HepG2 (cell line): ENCODE results near the gene TMEM258. TPM values are rescaled to one million over a fixed set of nuclear protein-coding genes. Genes with fewer than 3 reads are reported as not detected.

Source experiments
- AHDC1 ChIP-seq: sonication (generic); formaldehyde crosslinking; IDR thresholded peaks from 2 replicates; pipeline ENCODE4 v1.5.1; 2020; ENCODE audit warnings: mild to moderate bottlenecking, missing genetic modification reagents, borderline replicate concordance
- DMAP1 ChIP-seq: IDR thresholded peaks from 2 replicates; pipeline ENCODE4 v1.6.1; 2016
- FOXC1 ChIP-seq: sonication (generic); formaldehyde crosslinking; IDR thresholded peaks from 2 replicates; pipeline ENCODE4 v1.8.0; 2022; ENCODE audit warnings: mild to moderate bottlenecking, missing genetic modification reagents, borderline replicate concordance
- GLI4 ChIP-seq: sonication (generic); formaldehyde crosslinking; IDR thresholded peaks from 2 replicates; pipeline ENCODE4 v1.5.1; 2020; ENCODE audit warnings: missing genetic modification reagents, mild to moderate bottlenecking, moderate library complexity, borderline replicate concordance
- KAT2B ChIP-seq: fragments of 150-350 bp; IDR thresholded peaks from 2 replicates; pipeline ENCODE4 v1.6.1; 2014; ENCODE audit warnings: low read depth, low read length, borderline replicate concordance
- KDM1A ChIP-seq: IDR thresholded peaks from 2 replicates; pipeline ENCODE4 v1.6.1; 2016; ENCODE audit warnings: missing compliant biosample characterization
- NR1H2 ChIP-seq: sonication (generic); formaldehyde crosslinking; IDR thresholded peaks from 2 replicates; pipeline ENCODE4 v1.8.1; 2022; ENCODE audit warnings: low read depth, missing genetic modification reagents, borderline replicate concordance
- PCBP2 ChIP-seq: fragments of 200-400 bp; formaldehyde crosslinking; optimal IDR thresholded peaks from 2 replicates; pipeline ENCODE3; 2018; ENCODE audit warnings: low read length, low read depth; ENCODE audit not compliant: poor library complexity, severe bottlenecking
- ZEB1 ChIP-seq: IDR thresholded peaks from 2 replicates; pipeline ENCODE4 v1.6.1; 2012; ENCODE audit warnings: mild to moderate bottlenecking, low read depth, inconsistent platforms; ENCODE audit not compliant: insufficient replicate concordance
- ZKSCAN8 ChIP-seq: IDR thresholded peaks from 2 replicates; pipeline ENCODE4 v1.6.1; 2016; ENCODE audit warnings: borderline replicate concordance, missing genetic modification reagents, missing compliant biosample characterization
- ZMYM3 ChIP-seq: sonication (generic); formaldehyde crosslinking; IDR thresholded peaks from 2 replicates; pipeline ENCODE4 v1.5.1; 2020; ENCODE audit warnings: mild to moderate bottlenecking, missing genetic modification reagents
- ZNF274 ChIP-seq: sonication (generic); formaldehyde crosslinking; IDR thresholded peaks from 2 replicates; pipeline ENCODE4 v1.5.1; 2020; ENCODE audit warnings: mild to moderate bottlenecking, missing genetic modification reagents
- ZNF468 ChIP-seq: sonication (generic); formaldehyde crosslinking; IDR thresholded peaks from 2 replicates; pipeline ENCODE4 v1.8.0; 2022; ENCODE audit warnings: mild to moderate bottlenecking, moderate library complexity, missing genetic modification reagents
- ZNF562 ChIP-seq: sonication (generic); formaldehyde crosslinking; IDR thresholded peaks from 2 replicates; pipeline ENCODE4 v1.8.0; 2022; ENCODE audit warnings: missing genetic modification reagents, borderline replicate concordance
- ZNF792 ChIP-seq: IDR thresholded peaks from 2 replicates; pipeline ENCODE4 v1.6.1; 2016
- polyA plus RNA-seq, 8 experiments: library from polyadenylated mRNA; depleted of rRNA in 3 of 8; stranded (reverse) in 7 of 8; unstranded in 1 of 8; fragments of >200 nt; fragmentation: Illumina TruSeq in 4 of 8; extraction: Trizol in 4 of 8; gene quantifications; 2 replicates each; pipeline versions ENCODE4 v1.2.1 to v1.2.3, GENCODE V29; 2011 to 2016; ENCODE audit warnings: low read depth in 4 of 8, missing spikeins in 1 of 8, mixed read lengths in 1 of 8; ENCODE audit not compliant: insufficient read depth in 1 of 8
- total RNA-seq, 5 experiments: library from RNA; depleted of rRNA; stranded (reverse); fragments of >200 nt; fragmentation: Illumina TruSeq; extraction: Trizol; gene quantifications; 2 replicates each; pipeline ENCODE4 v1.2.3, GENCODE V29; 2016; ENCODE audit warnings: low read depth in 1 of 5
- TF ChIP-seq, protein P1 (sequence below): IDR thresholded peaks from 2 replicates; pipeline ENCODE4 v1.6.1; 2016; ENCODE audit warnings: low read depth, control low read depth
- TF ChIP-seq, protein P2 (sequence below): sonication (generic); formaldehyde crosslinking; IDR thresholded peaks from 2 replicates; pipeline ENCODE4 v1.4.0; 2020; ENCODE audit warnings: missing genetic modification reagents, borderline replicate concordance

Gene TMEM258
- total and polyA plus RNA-seq, 2 of the 13 experiments (the other 11 are each of a cell fraction or from before 2014, with no cell fraction given): 175 to 424 TPM

GRCh38 chr11:61816736-61817455 is 24.5 kb upstream of the TMEM258 start, which contains the start of gene FADS1 (continued):
- TF ChIP-seq NR1H2: no peak
- TF ChIP-seq ZNF274 (CRISPR knock-in tag): peak; percentile 78
- 0 out of 2 replicates have a peak, but pooled peaks have one; percentile 69 for TF ChIP-seq GLI4 (CRISPR knock-in tag)
- TF ChIP-seq, protein P1, sequence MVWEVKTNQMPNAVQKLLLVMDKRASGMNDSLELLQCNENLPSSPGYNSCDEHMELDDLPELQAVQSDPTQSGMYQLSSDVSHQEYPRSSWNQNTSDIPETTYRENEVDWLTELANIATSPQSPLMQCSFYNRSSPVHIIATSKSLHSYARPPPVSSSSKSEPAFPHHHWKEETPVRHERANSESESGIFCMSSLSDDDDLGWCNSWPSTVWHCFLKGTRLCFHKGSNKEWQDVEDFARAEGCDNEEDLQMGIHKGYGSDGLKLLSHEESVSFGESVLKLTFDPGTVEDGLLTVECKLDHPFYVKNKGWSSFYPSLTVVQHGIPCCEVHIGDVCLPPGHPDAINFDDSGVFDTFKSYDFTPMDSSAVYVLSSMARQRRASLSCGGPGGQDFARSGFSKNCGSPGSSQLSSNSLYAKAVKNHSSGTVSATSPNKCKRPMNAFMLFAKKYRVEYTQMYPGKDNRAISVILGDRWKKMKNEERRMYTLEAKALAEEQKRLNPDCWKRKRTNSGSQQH (CRISPR knock-in tag): peak; percentile 79; the same call in 1 of the 2 replicates
- no peak for TF ChIP-seq ZNF468 (CRISPR knock-in tag)
- TF ChIP-seq FOXC1 (CRISPR knock-in tag): peak; percentile 86; the same call in 1 of the 2 replicates
- TF ChIP-seq PCBP2: no peak
- peak; percentile 92 for TF ChIP-seq ZNF792 (CRISPR knock-in tag)
- no peak for TF ChIP-seq KAT2B
- TF ChIP-seq ZNF562: no peak
- no peak for TF ChIP-seq AHDC1 (CRISPR knock-in tag)
- TF ChIP-seq KDM1A (CRISPR knock-in tag): peak; percentile 56; the same call in 1 of the 2 replicates
- TF ChIP-seq, protein P2, sequence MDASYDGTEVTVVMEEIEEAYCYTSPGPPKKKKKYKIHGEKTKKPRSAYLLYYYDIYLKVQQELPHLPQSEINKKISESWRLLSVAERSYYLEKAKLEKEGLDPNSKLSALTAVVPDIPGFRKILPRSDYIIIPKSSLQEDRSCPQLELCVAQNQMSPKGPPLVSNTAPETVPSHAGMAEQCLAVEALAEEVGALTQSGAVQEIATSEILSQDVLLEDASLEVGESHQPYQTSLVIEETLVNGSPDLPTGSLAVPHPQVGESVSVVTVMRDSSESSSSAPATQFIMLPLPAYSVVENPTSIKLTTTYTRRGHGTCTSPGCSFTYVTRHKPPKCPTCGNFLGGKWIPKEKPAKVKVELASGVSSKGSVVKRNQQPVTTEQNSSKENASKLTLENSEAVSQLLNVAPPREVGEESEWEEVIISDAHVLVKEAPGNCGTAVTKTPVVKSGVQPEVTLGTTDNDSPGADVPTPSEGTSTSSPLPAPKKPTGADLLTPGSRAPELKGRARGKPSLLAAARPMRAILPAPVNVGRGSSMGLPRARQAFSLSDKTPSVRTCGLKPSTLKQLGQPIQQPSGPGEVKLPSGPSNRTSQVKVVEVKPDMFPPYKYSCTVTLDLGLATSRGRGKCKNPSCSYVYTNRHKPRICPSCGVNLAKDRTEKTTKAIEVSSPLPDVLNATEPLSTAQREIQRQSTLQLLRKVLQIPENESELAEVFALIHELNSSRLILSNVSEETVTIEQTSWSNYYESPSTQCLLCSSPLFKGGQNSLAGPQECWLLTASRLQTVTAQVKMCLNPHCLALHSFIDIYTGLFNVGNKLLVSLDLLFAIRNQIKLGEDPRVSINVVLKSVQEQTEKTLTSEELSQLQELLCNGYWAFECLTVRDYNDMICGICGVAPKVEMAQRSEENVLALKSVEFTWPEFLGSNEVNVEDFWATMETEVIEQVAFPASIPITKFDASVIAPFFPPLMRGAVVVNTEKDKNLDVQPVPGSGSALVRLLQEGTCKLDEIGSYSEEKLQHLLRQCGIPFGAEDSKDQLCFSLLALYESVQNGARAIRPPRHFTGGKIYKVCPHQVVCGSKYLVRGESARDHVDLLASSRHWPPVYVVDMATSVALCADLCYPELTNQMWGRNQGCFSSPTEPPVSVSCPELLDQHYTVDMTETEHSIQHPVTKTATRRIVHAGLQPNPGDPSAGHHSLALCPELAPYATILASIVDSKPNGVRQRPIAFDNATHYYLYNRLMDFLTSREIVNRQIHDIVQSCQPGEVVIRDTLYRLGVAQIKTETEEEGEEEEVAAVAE (CRISPR knock-in tag): 0 out of 2 replicates have a peak, but pooled peaks have one; percentile 33
- peak; percentile 25; the same call in 1 of the 2 replicates for TF ChIP-seq ZKSCAN8 (CRISPR knock-in tag)
- TF ChIP-seq DMAP1: peak; percentile 88
- TF ChIP-seq ZMYM3: no peak; the same call in 1 of the 2 replicates
- TF ChIP-seq ZEB1: no peak
